ENCODE data around the gene CCDC70. TPM values are rescaled to one million over a fixed set of nuclear protein-coding genes. Genes with fewer than 3 reads are reported as not detected.
A peak's percentile ranks its signal among the peaks of the same experiment; 100 is the strongest.

The CCDC70 gene
- total RNA-seq, 1 experiment from 2014 or later = not detected

DNA sequence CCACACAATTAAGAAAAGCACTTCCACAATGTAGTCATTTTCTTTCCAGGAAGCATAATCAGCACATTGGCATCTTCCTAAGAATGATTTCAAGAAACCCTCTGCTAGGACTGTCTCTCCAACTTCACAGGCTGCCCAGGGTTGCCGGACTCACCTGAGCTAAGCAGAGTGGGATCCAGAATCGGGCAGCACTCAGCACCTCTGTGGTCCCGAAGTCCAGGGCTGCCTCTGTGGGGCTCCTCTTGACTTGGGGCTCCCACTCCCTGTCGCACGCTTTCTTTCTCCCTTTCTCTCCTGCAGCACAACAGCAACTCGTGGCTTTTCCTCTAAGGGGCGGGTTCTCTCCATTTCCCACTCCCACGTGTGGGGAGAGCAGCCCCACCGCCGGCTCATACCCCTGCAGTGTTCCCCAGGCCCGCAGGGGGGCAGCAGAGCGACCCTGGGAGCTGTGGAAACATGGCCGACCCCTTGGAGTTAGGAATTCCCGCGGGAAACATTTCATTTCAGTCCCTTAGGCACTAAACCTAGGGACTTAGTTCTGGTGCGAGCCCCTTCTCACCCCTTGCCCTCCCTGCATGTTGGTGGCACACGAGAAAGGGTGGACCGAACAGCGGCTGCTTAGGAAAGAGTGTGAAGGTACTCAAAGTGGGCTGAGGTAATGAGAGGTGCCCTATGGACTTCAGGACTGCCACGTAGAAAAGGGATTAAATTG lies 16.8 kb upstream of the CCDC70 start, which contains the start of gene TMEM272:
Gene TMEM272 (minus strand): TSS at position 316 of the 712 bp plus-strand sequence. CDS start 6,647 bp downstream, outside the sequence.
- ChIA-PET POLR2A (no interaction called here), CTCF (interaction anchor here (1.0 to 2.0 kb wide), 5 partner anchors 9 to 29 kb away, joined by 3 to 9 read pairs (median 4); no protein-coding TSS in a partner anchor)
- Mint-ChIP-seq H3K27ac (ENCODE audit: low read depth, unreplicated experiment) (no peak within 1 kb of the TSS), H3K4me3 (ENCODE audit: unreplicated experiment) (peak within 1 kb of the TSS; percentile 7), H3K27me3 (ENCODE audit: insufficient read depth, unreplicated experiment) (peaks cover 42% of the 10 kb centered on the region), H3K36me3 (ENCODE audit: insufficient read depth, unreplicated experiment) (no peaks in the 10 kb centered on the region), H3K9me3 (ENCODE audit: unreplicated experiment) (no peaks in the 10 kb centered on the region), H3K4me1 (ENCODE audit: insufficient read depth, unreplicated experiment) (peaks cover 19% of the 10 kb centered on the region)
- DNase-seq (ENCODE audit: unreplicated experiment) = peak; percentile 52
- intact Hi-C loops (cut with micrococcal nuclease) = no loop called here
- TF ChIP-seq, protein P1, sequence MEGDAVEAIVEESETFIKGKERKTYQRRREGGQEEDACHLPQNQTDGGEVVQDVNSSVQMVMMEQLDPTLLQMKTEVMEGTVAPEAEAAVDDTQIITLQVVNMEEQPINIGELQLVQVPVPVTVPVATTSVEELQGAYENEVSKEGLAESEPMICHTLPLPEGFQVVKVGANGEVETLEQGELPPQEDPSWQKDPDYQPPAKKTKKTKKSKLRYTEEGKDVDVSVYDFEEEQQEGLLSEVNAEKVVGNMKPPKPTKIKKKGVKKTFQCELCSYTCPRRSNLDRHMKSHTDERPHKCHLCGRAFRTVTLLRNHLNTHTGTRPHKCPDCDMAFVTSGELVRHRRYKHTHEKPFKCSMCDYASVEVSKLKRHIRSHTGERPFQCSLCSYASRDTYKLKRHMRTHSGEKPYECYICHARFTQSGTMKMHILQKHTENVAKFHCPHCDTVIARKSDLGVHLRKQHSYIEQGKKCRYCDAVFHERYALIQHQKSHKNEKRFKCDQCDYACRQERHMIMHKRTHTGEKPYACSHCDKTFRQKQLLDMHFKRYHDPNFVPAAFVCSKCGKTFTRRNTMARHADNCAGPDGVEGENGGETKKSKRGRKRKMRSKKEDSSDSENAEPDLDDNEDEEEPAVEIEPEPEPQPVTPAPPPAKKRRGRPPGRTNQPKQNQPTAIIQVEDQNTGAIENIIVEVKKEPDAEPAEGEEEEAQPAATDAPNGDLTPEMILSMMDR (IDR thresholded peaks at IDR 0.05; ENCODE audit: unreplicated experiment) = peak; percentile 73
- no TSS peak for BruUV-seq (replicated peaks)

DNA sequence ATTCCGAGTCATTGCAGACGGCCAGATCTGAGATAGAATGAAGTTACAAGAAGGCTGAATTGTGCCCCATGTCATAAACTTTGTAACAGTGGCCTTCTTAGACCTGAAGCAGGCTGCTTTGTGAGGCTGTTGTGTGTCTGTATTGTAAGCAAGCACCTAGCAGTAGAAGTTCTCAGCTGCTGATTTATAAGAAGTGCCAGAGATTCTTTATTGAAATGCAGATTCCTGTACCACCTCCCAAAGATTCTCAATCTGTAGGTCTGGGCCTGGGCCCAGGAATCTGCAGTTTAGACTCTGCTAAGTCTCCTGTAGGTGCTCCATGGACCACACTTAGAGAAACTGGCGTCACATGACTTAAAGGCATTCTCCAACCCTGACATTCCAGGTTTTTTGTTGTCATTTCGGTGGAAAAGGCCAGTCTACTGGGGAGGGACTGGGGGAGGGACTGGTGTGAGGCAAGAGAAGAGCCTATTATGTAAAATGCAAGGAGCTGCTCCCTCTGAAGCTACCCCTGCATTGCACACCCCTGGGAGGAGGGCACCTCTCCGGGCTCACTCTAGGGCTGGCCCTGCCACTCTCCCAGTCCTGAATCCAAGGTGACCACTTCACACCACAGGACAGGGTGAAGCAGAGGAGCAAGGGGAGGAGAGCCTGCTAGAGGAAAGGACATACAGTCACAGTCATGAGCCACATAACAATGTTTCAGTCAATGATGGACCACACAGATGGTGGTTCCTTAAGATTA lies 16.0 kb upstream of the CCDC70 start:
- BruUV-seq (replicated peaks) = no TSS peak
- TF ChIP-seq, protein P1 (IDR thresholded peaks at IDR 0.05; ENCODE audit: unreplicated experiment) = no peak
- peaks cover 19% of the 10 kb centered on the region for H3K4me1 Mint-ChIP-seq (ENCODE audit: insufficient read depth, unreplicated experiment)

DNA sequence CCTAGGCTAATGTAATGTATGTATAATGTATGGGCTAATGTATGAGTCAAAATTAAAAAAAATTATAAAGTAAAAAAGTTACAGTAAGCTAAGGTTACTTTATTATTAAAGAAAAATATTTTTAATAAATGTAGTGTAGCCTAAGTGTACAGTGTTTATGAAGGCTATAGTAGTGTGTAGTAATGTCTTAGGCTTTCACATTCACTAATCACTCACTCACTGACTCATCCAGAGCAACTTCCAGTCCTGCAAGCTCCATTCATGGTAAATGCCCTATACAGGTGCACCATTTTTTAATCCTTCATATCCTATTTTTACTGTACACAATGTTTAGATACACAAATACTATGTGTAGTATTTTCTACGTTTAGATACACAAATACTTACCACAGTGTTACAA lies 15.0 kb upstream of the CCDC70 start:
- H3K4me1 Mint-ChIP-seq (ENCODE audit: insufficient read depth, unreplicated experiment) = peaks cover 19% of the 10 kb centered on the region
- CTCF ChIA-PET = interaction anchor here (0.6 to 2.3 kb wide), 5 partner anchors 8 to 599 kb away, joined by 3 to 9 read pairs (median 4); no protein-coding TSS in a partner anchor
- no peak overlapping the region for H3K27ac Mint-ChIP-seq (ENCODE audit: low read depth, unreplicated experiment)
- no peak overlapping the region for H3K4me3 Mint-ChIP-seq (ENCODE audit: unreplicated experiment)
- no peaks in the 10 kb centered on the region for H3K9me3 Mint-ChIP-seq (ENCODE audit: unreplicated experiment)
- POLR2A ChIA-PET = no interaction called here
- intact Hi-C loops (cut with micrococcal nuclease) = no loop called here
- no peak for DNase-seq (ENCODE audit: unreplicated experiment)
- H3K27me3 Mint-ChIP-seq (ENCODE audit: insufficient read depth, unreplicated experiment) = peaks cover 49% of the 10 kb centered on the region
- TF ChIP-seq, protein P1 (IDR thresholded peaks at IDR 0.05; ENCODE audit: unreplicated experiment) = no peak
- no peaks in the 10 kb centered on the region for H3K36me3 Mint-ChIP-seq (ENCODE audit: insufficient read depth, unreplicated experiment)
- BruUV-seq (replicated peaks) = no TSS peak

More for the DNA sequence above, 16.0 kb upstream of the CCDC70 start:
- DNase-seq (ENCODE audit: unreplicated experiment) = no peak
- POLR2A ChIA-PET = no interaction called here
- Mint-ChIP-seq H3K4me3 (ENCODE audit: unreplicated experiment) (peak overlapping the region; percentile 7), H3K36me3 (ENCODE audit: insufficient read depth, unreplicated experiment) (no peaks in the 10 kb centered on the region), H3K27ac (ENCODE audit: low read depth, unreplicated experiment) (no peak overlapping the region), H3K27me3 (ENCODE audit: insufficient read depth, unreplicated experiment) (peaks cover 43% of the 10 kb centered on the region), H3K9me3 (ENCODE audit: unreplicated experiment) (no peaks in the 10 kb centered on the region)
- intact Hi-C loops (cut with micrococcal nuclease) = no loop called here
- CTCF ChIA-PET = interaction anchor here (2.0 kb wide), 1 partner anchor 24 kb away, joined by 9 read pairs; no protein-coding TSS in a partner anchor

DNA sequence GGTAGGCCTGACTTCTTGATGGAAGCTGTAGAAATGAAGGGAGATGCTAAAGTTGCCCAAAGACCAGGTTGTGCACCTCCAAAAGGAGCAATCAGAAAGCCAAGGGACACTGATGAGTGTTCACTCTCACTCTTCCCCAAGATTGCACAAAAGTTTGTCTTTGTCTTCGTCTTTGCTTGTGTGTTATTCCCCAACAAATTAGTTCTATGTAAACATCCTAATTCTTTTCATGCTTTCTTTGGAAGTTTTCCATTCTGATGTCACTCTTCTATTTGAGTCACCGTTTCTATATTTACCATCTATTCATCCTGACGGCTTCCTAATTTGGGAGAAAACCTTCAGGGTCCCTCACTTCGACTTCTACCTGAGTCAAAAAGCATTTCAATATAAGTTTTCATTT lies 13.1 kb upstream of the CCDC70 start:
- TF ChIP-seq, protein P1 (IDR thresholded peaks at IDR 0.05; ENCODE audit: unreplicated experiment) = no peak

More for the DNA sequence above, 13.1 kb upstream of the CCDC70 start:
- Mint-ChIP-seq H3K27ac (ENCODE audit: low read depth, unreplicated experiment) (no peak overlapping the region), H3K4me3 (ENCODE audit: unreplicated experiment) (no peak overlapping the region), H3K27me3 (ENCODE audit: insufficient read depth, unreplicated experiment) (peaks cover 30% of the 10 kb centered on the region), H3K36me3 (ENCODE audit: insufficient read depth, unreplicated experiment) (no peaks in the 10 kb centered on the region), H3K9me3 (ENCODE audit: unreplicated experiment) (no peaks in the 10 kb centered on the region), H3K4me1 (ENCODE audit: insufficient read depth, unreplicated experiment) (peaks cover 19% of the 10 kb centered on the region)
- ChIA-PET CTCF (interaction anchor here (0.6 to 1.6 kb wide), 4 partner anchors 14 to 1517 kb away, joined by 3 to 4 read pairs (median 3); no protein-coding TSS in a partner anchor), POLR2A (no interaction called here)
- BruUV-seq (replicated peaks) = no TSS peak
- intact Hi-C loops (cut with micrococcal nuclease) = no loop called here
- peak; percentile 65 for DNase-seq (ENCODE audit: unreplicated experiment)

Data from MCF 10A (cell line).